Astrocyte of the cerebellum (primary cell): ENCODE data around the gene SPOCD1.
A peak's percentile ranks its signal among the peaks of the same experiment; 100 is the strongest.

Experiments used
- DNase-seq: peaks from one replicate; pipeline ENCODE4 v3.0.0-alpha.2; 2011; ENCODE audit warnings: low read depth
- H3K4me3 ChIP-seq: 2 replicates; pipeline ENCODE4 v1.5.1; 2011; ENCODE audit warnings: mild to moderate bottlenecking, low read depth, low read length, moderate library complexity
- CTCF ChIP-seq: IDR thresholded peaks from 2 replicates; pipeline ENCODE4 v1.5.1; 2012; ENCODE audit warnings: low read length, low read depth, moderate library complexity, mild to moderate bottlenecking; ENCODE audit errors: missing control alignments
- in situ Hi-C: cut with HindIII; loops from 2 replicates; pipeline ENCODE4 v1.10.0; 2017; ENCODE audit warnings: low sequenced_read_pairs

Gene SPOCD1

GRCh38 chr1:31752952-31753475 is 62.8 kb downstream of the SPOCD1 start:
- no peak overlapping the region for H3K4me3 ChIP-seq
- no peak for TF ChIP-seq CTCF
- in situ Hi-C loops = no loop called here
- no peak for DNase-seq

- no peak overlapping the region for H3K4me3 ChIP-seq
- in situ Hi-C loops = no loop called here
- no peak for TF ChIP-seq CTCF
- no peak for DNase-seq
Measured at GRCh38 chr1:31752258-31752657, 63.6 kb downstream of the SPOCD1 start.

DNA sequence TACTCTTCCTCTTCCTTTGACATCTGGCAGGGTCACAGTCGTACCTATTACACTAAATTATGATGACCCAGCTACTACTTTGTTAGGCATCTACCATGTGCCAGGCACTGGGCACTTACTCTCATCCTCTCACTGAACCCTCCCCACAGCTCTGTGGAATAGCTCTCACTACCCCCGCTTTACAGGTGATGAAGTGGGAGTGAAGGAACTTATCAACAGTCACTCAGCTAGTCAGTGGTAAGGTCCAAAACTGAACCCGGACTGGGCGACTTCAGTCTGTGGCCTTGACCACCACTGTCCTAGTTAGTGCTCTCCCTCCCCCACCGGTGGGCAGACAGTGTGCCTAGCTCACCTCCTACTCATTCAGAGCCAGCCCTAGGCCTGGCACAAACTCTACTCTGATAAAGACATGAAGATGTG is 64.0 kb downstream of the SPOCD1 start:
- H3K4me3 ChIP-seq = no peak overlapping the region
- no peak for DNase-seq
- in situ Hi-C loops = no loop called here
- TF ChIP-seq CTCF = no peak

GRCh38 chr1:31750858-31751510 is 64.8 kb downstream of the SPOCD1 start:
- in situ Hi-C loops = no loop called here
- no peak for TF ChIP-seq CTCF
- H3K4me3 ChIP-seq = no peak overlapping the region
- peak; percentile 53 for DNase-seq

- TF ChIP-seq CTCF = no peak
- in situ Hi-C loops = no loop called here
- no peak overlapping the region for H3K4me3 ChIP-seq
- DNase-seq = no peak
Measured at GRCh38 chr1:31749785-31750735, 65.8 kb downstream of the SPOCD1 start.

DNA sequence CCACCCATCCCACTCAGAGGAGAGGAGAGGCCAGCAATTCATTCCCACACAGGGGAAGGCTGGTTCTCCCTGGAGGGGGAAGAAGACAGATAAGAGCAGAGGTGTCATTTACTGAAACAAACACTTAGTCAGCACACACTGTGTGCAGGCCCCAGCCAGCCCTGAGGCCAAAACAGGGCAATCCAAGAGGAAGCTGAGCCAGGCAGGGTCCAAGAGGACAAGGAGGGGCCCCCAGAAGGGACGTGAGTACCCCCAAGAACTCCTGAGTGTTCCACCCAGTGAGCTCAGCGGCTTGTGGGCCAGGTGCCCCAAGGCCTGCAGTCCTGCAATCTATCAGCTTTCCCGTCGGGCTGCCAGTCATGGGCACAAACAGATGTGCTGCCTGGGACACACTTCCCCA is 67.5 kb downstream of the SPOCD1 start:
- DNase-seq = no peak
- in situ Hi-C loops = no loop called here
- no peak overlapping the region for H3K4me3 ChIP-seq
- TF ChIP-seq CTCF = no peak
